HCT116 (cell line): Measurements from ENCODE around the gene SYNE4.

Source experiments
- EZH2 ChIP-seq: fragments of 200-600 bp; sonication (generic); IDR thresholded peaks from 2 replicates; pipeline ENCODE4 v1.6.1; 2017; ENCODE audit warnings: antibody characterized with exemption, mixed run types
- POLR2AphosphoS5 ChIP-seq: IDR thresholded peaks from 2 replicates; pipeline ENCODE4 v1.6.1; 2011; ENCODE audit warnings: mild to moderate bottlenecking, low read depth, low read length, moderate library complexity
- TF ChIP-seq, protein P1 (sequence below), 3 experiments: fragments of 200-600 bp in 1 of 3; sonication (generic) in 1 of 3; IDR thresholded peaks in 2 of 3; conservative IDR thresholded peaks in 1 of 3; 2 replicates each; pipeline ENCODE4 v1.5.1; 2012 to 2017; ENCODE audit warnings: low read depth in 2 of 3, low read length in 2 of 3, antibody characterized with exemption in 1 of 3, borderline replicate concordance in 1 of 3, control low read depth in 1 of 3, mild to moderate bottlenecking in 1 of 3, mixed read lengths in 1 of 3, mixed run types in 1 of 3, moderate library complexity in 1 of 3; ENCODE audit not compliant: insufficient read depth in 1 of 3

DNA sequence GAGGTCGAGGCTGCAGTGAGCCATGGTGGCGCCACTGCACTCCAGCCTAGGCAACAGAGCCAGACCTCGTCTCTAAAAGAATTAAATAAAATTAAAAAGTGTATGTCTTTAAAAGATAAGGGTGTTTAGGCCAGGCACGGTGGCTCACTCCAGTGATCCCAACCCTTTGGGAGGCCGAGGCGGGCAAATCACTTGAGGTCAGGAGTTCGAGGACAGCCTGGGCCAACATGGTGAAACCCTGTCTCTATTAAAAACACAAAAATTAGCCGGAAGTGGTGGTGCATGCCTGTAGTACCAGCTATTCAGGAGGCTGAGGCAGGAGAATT lies 21.1 kb downstream of the SYNE4 start:
- TF ChIP-seq EZH2 (no peak), POLR2AphosphoS5 (no peak)
- TF ChIP-seq, protein P1, sequence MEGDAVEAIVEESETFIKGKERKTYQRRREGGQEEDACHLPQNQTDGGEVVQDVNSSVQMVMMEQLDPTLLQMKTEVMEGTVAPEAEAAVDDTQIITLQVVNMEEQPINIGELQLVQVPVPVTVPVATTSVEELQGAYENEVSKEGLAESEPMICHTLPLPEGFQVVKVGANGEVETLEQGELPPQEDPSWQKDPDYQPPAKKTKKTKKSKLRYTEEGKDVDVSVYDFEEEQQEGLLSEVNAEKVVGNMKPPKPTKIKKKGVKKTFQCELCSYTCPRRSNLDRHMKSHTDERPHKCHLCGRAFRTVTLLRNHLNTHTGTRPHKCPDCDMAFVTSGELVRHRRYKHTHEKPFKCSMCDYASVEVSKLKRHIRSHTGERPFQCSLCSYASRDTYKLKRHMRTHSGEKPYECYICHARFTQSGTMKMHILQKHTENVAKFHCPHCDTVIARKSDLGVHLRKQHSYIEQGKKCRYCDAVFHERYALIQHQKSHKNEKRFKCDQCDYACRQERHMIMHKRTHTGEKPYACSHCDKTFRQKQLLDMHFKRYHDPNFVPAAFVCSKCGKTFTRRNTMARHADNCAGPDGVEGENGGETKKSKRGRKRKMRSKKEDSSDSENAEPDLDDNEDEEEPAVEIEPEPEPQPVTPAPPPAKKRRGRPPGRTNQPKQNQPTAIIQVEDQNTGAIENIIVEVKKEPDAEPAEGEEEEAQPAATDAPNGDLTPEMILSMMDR (IDR thresholded peaks at IDR 0.05 in 2 of 3, conservative IDR thresholded peaks at IDR 0.05 in 1 of 3; ENCODE audit: borderline replicate concordance in 1 of 3, insufficient read depth in 1 of 3, low read depth in 2 of 3, low read length in 2 of 3) = no peak
